PFSK-1 (cell line): ENCODE data around the gene FLT3.

ENCODE experiments used
- FOXP2 ChIP-seq: optimal IDR thresholded peaks from 2 replicates; pipeline ENCODE3; 2011; ENCODE audit warnings: borderline replicate concordance, control low read depth, inconsistent platforms; ENCODE audit not compliant: insufficient read depth; ENCODE audit errors: extremely low read length, extremely low read depth
- POLR2AphosphoS5 ChIP-seq: IDR thresholded peaks from 2 replicates; pipeline ENCODE4 v1.6.1; 2012; ENCODE audit warnings: low read depth, mild to moderate bottlenecking, control low read depth, low read length, moderate library complexity
- SIN3A ChIP-seq: IDR thresholded peaks from 2 replicates; pipeline ENCODE4 v1.6.1; 2012; ENCODE audit warnings: mild to moderate bottlenecking, low read length, moderate library complexity, borderline replicate concordance; ENCODE audit not compliant: insufficient read depth
- TF ChIP-seq, protein P1 (sequence below), 2 experiments: IDR thresholded peaks; 2 replicates each; pipeline versions ENCODE4 v1.6.1 to v1.8.0; 2011 to 2012; ENCODE audit warnings: low read depth in 2 of 2, low read length in 2 of 2, control low read depth in 1 of 2, inconsistent platforms in 1 of 2, mild to moderate bottlenecking in 1 of 2, moderate library complexity in 1 of 2; ENCODE audit not compliant: insufficient read depth in 1 of 2

GRCh38 chr13:28027607-28028364, 72.6 kb downstream of the FLT3 start:
- TF ChIP-seq, protein P1, sequence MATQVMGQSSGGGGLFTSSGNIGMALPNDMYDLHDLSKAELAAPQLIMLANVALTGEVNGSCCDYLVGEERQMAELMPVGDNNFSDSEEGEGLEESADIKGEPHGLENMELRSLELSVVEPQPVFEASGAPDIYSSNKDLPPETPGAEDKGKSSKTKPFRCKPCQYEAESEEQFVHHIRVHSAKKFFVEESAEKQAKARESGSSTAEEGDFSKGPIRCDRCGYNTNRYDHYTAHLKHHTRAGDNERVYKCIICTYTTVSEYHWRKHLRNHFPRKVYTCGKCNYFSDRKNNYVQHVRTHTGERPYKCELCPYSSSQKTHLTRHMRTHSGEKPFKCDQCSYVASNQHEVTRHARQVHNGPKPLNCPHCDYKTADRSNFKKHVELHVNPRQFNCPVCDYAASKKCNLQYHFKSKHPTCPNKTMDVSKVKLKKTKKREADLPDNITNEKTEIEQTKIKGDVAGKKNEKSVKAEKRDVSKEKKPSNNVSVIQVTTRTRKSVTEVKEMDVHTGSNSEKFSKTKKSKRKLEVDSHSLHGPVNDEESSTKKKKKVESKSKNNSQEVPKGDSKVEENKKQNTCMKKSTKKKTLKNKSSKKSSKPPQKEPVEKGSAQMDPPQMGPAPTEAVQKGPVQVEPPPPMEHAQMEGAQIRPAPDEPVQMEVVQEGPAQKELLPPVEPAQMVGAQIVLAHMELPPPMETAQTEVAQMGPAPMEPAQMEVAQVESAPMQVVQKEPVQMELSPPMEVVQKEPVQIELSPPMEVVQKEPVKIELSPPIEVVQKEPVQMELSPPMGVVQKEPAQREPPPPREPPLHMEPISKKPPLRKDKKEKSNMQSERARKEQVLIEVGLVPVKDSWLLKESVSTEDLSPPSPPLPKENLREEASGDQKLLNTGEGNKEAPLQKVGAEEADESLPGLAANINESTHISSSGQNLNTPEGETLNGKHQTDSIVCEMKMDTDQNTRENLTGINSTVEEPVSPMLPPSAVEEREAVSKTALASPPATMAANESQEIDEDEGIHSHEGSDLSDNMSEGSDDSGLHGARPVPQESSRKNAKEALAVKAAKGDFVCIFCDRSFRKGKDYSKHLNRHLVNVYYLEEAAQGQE (IDR thresholded peaks at IDR 0.05; ENCODE audit: insufficient read depth in 1 of 2, low read depth in 2 of 2, low read length in 2 of 2), result no peak
- TF ChIP-seq POLR2AphosphoS5, result no peak
- TF ChIP-seq SIN3A, result no peak
- TF ChIP-seq FOXP2, result no peak
